ENCODE data around the gene NPAS2.

NPAS2 gene

GRCh38 chr2:101040072-101040471, 220.1 kb downstream of the NPAS2 start:
- H3K36me3 ChIP-seq (ENCODE audit: control insufficient read depth, insufficient read depth, low read length): no peaks in the 10 kb centered on the region
- no peak overlapping the region for H3K4me2 ChIP-seq (ENCODE audit: low read length)
- H2BK5ac ChIP-seq (ENCODE audit: low read length): no peak overlapping the region
- no CpG with 5 or more reads among the region's 13 CpGs for WGBS (ENCODE audit: extremely low coverage, insufficient coverage, low lambda C conversion rate)
- H3K27me3 ChIP-seq (ENCODE audit: insufficient read depth, low read length, poor library complexity): no peaks in the 10 kb centered on the region
- H3K9ac ChIP-seq (ENCODE audit: low read length): no peak overlapping the region
- H3K79me1 ChIP-seq (ENCODE audit: low read length): no peaks in the 10 kb centered on the region
- H3K18ac ChIP-seq (ENCODE audit: low read length): no peak overlapping the region
- no peaks in the 10 kb centered on the region for H3K4me1 ChIP-seq (ENCODE audit: control insufficient read depth, low read depth, low read length)
- no peak for DNase-seq
- H3K23ac ChIP-seq (ENCODE audit: low read length): peak overlapping the region; percentile 60
- no peak overlapping the region for H2BK15ac ChIP-seq (replicated peaks; ENCODE audit: low read depth)
- no peak overlapping the region for H3K56ac ChIP-seq (ENCODE audit: low read length)
- H3K79me2 ChIP-seq (ENCODE audit: control insufficient read depth, insufficient read depth, low read length): no peaks in the 10 kb centered on the region
- H3K4ac ChIP-seq (ENCODE audit: low read depth, low read length): no peak overlapping the region
- H3K27ac ChIP-seq (ENCODE audit: low read depth, low read length): no peak overlapping the region
- H4K5ac ChIP-seq (ENCODE audit: low read length): no peak overlapping the region
- H2BK120ac ChIP-seq (ENCODE audit: low read depth, low read length): no peak overlapping the region
- no peak overlapping the region for H3K4me3 ChIP-seq (ENCODE audit: low read length)
- no peak overlapping the region for H2AK5ac ChIP-seq (ENCODE audit: low read length)
- H4K8ac ChIP-seq (ENCODE audit: low read depth, low read length): no peak overlapping the region

GRCh38 chr2:101040761-101041160, 220.8 kb downstream of the NPAS2 start:
- H2AK5ac ChIP-seq (ENCODE audit: low read length): no peak overlapping the region
- H3K56ac ChIP-seq (ENCODE audit: low read length): no peak overlapping the region
- H3K23ac ChIP-seq (ENCODE audit: low read length): no peak overlapping the region
- no peak overlapping the region for H3K9ac ChIP-seq (ENCODE audit: low read length)
- no peaks in the 10 kb centered on the region for H3K4me1 ChIP-seq (ENCODE audit: control insufficient read depth, low read depth, low read length)
- H2BK5ac ChIP-seq (ENCODE audit: low read length): no peak overlapping the region
- WGBS (ENCODE audit: extremely low coverage, insufficient coverage, low lambda C conversion rate): no CpG with 5 or more reads among the region's 6 CpGs
- no peak overlapping the region for H2BK15ac ChIP-seq (replicated peaks; ENCODE audit: low read depth)
- H3K27ac ChIP-seq (ENCODE audit: low read depth, low read length): no peak overlapping the region
- no peak overlapping the region for H3K4ac ChIP-seq (ENCODE audit: low read depth, low read length)
- no peak overlapping the region for H3K4me3 ChIP-seq (ENCODE audit: low read length)
- no peak overlapping the region for H3K4me2 ChIP-seq (ENCODE audit: low read length)
- no peak overlapping the region for H4K8ac ChIP-seq (ENCODE audit: low read depth, low read length)
- no peaks in the 10 kb centered on the region for H3K79me2 ChIP-seq (ENCODE audit: control insufficient read depth, insufficient read depth, low read length)
- H3K79me1 ChIP-seq (ENCODE audit: low read length): no peaks in the 10 kb centered on the region
- H3K27me3 ChIP-seq (ENCODE audit: insufficient read depth, low read length, poor library complexity): no peaks in the 10 kb centered on the region
- no peak overlapping the region for H3K18ac ChIP-seq (ENCODE audit: low read length)
- H2BK120ac ChIP-seq (ENCODE audit: low read depth, low read length): no peak overlapping the region
- DNase-seq: no peak
- H4K5ac ChIP-seq (ENCODE audit: low read length): no peak overlapping the region
- no peaks in the 10 kb centered on the region for H3K36me3 ChIP-seq (ENCODE audit: control insufficient read depth, insufficient read depth, low read length)

- no peak for DNase-seq
- no peak overlapping the region for H3K9ac ChIP-seq (ENCODE audit: low read length)
- H4K5ac ChIP-seq (ENCODE audit: low read length): no peak overlapping the region
- no peaks in the 10 kb centered on the region for H3K36me3 ChIP-seq (ENCODE audit: control insufficient read depth, insufficient read depth, low read length)
- no peak overlapping the region for H3K4me2 ChIP-seq (ENCODE audit: low read length)
- H3K27ac ChIP-seq (ENCODE audit: low read depth, low read length): no peak overlapping the region
- no peak overlapping the region for H2BK15ac ChIP-seq (replicated peaks; ENCODE audit: low read depth)
- H3K79me2 ChIP-seq (ENCODE audit: control insufficient read depth, insufficient read depth, low read length): no peaks in the 10 kb centered on the region
- H3K4ac ChIP-seq (ENCODE audit: low read depth, low read length): no peak overlapping the region
- H3K4me1 ChIP-seq (ENCODE audit: control insufficient read depth, low read depth, low read length): no peaks in the 10 kb centered on the region
- no peak overlapping the region for H2BK5ac ChIP-seq (ENCODE audit: low read length)
- H2BK120ac ChIP-seq (ENCODE audit: low read depth, low read length): no peak overlapping the region
- no CpG with 5 or more reads among the region's 4 CpGs for WGBS (ENCODE audit: extremely low coverage, insufficient coverage, low lambda C conversion rate)
- H2AK5ac ChIP-seq (ENCODE audit: low read length): no peak overlapping the region
- no peak overlapping the region for H3K18ac ChIP-seq (ENCODE audit: low read length)
- no peaks in the 10 kb centered on the region for H3K79me1 ChIP-seq (ENCODE audit: low read length)
- no peaks in the 10 kb centered on the region for H3K27me3 ChIP-seq (ENCODE audit: insufficient read depth, low read length, poor library complexity)
- no peak overlapping the region for H3K4me3 ChIP-seq (ENCODE audit: low read length)
- H3K56ac ChIP-seq (ENCODE audit: low read length): no peak overlapping the region
- no peak overlapping the region for H4K8ac ChIP-seq (ENCODE audit: low read depth, low read length)
- no peak overlapping the region for H3K23ac ChIP-seq (ENCODE audit: low read length)
Measured at GRCh38 chr2:101041413-101041812, 221.5 kb downstream of the NPAS2 start.

- Histone ChIP-seq H3K23ac (ENCODE audit: low read length) (no peak overlapping the region), H3K56ac (ENCODE audit: low read length) (no peak overlapping the region), H2AK5ac (ENCODE audit: low read length) (no peak overlapping the region), H3K4ac (ENCODE audit: low read depth, low read length) (no peak overlapping the region), H3K4me3 (ENCODE audit: low read length) (no peak overlapping the region), H3K36me3 (ENCODE audit: control insufficient read depth, insufficient read depth, low read length) (no peaks in the 10 kb centered on the region), H3K79me2 (ENCODE audit: control insufficient read depth, insufficient read depth, low read length) (no peaks in the 10 kb centered on the region), H2BK5ac (ENCODE audit: low read length) (no peak overlapping the region), H3K79me1 (ENCODE audit: low read length) (no peaks in the 10 kb centered on the region), H2BK15ac (replicated peaks; ENCODE audit: low read depth) (no peak overlapping the region), H3K9ac (ENCODE audit: low read length) (no peak overlapping the region), H3K4me2 (ENCODE audit: low read length) (no peak overlapping the region), H3K4me1 (ENCODE audit: control insufficient read depth, low read depth, low read length) (no peaks in the 10 kb centered on the region), H4K8ac (ENCODE audit: low read depth, low read length) (no peak overlapping the region), H3K27me3 (ENCODE audit: insufficient read depth, low read length, poor library complexity) (no peaks in the 10 kb centered on the region), H3K27ac (ENCODE audit: low read depth, low read length) (no peak overlapping the region), H2BK120ac (ENCODE audit: low read depth, low read length) (no peak overlapping the region), H3K18ac (ENCODE audit: low read length) (no peak overlapping the region), H4K5ac (ENCODE audit: low read length) (no peak overlapping the region)
- no CpG with 5 or more reads among the region's 10 CpGs for WGBS (ENCODE audit: extremely low coverage, insufficient coverage, low lambda C conversion rate)
- DNase-seq: no peak
Measured at GRCh38 chr2:101045330-101045729, 225.4 kb downstream of the NPAS2 start.

All from mesendoderm (in vitro differentiated cells).